Activated CD4-positive, alpha-beta T cell treated with anti-CD3 and anti-CD28 coated beads for 36 hours (primary cell): ENCODE results near the gene RUSF1. TPM values are rescaled to one million over a fixed set of nuclear protein-coding genes. Genes with fewer than 3 reads are reported as not detected.
"Not testable (repeated sequence)": the region's sequence is repeated elsewhere in the genome, so short reads cannot be mapped to it uniquely, and the experiment has no call there.

ENCODE experiments used
- ATAC-seq: fragments of 200-7000 bp; cut with Tn5 transposase; one replicate; pipeline ENCODE4 v1.10.0; 2021; ENCODE audit warnings: mild to moderate bottlenecking, moderate library complexity
- CTCF ChIA-PET: fragments of 350-600 bp; sonication (Branson Sonifier 250); formaldehyde crosslinking; loops from one replicate; lab custom pipeline; 2021; ENCODE audit warnings: antibody characterized with exemption; lab: Charles Lee
- POLR2A ChIA-PET: fragments of 350-600 bp; sonication (Branson Sonifier 250); formaldehyde crosslinking; loops from one replicate; lab custom pipeline; 2021; ENCODE audit warnings: antibody characterized with exemption, inconsistent platforms; lab: Charles Lee
- DNase-seq: peaks from one replicate; pipeline ENCODE4 v3.0.0-alpha.2; 2020
- H3K27ac Mint-ChIP-seq: one replicate; pipeline ENCODE4 v1.8.0; 2021; ENCODE audit warnings: mixed read lengths
- H3K27me3 Mint-ChIP-seq: one replicate; pipeline ENCODE4 v1.8.0; 2021; ENCODE audit warnings: mixed read lengths
- H3K36me3 Mint-ChIP-seq: one replicate; pipeline ENCODE4 v1.8.0; 2021; ENCODE audit warnings: low read depth, mixed read lengths
- H3K4me1 Mint-ChIP-seq: one replicate; pipeline ENCODE4 v1.8.0; 2021; ENCODE audit warnings: mixed read lengths
- H3K4me3 Mint-ChIP-seq: one replicate; pipeline ENCODE4 v1.8.0; 2021; ENCODE audit warnings: mild to moderate bottlenecking, moderate library complexity, mixed read lengths
- H3K9me3 Mint-ChIP-seq: one replicate; pipeline ENCODE4 v1.8.0; 2021; ENCODE audit warnings: low read depth, mixed read lengths
- intact Hi-C, 2 experiments: fragments of 100-400 bp; cut with DNase I in 1 of 2; cut with micrococcal nuclease in 1 of 2; formaldehyde crosslinking; loops; one replicate each; pipeline versions ENCODE4 v1.14.2 to v1.15.1; 2022 to 2024; cut with DNase I, micrococcal nuclease
- total RNA-seq, 2 experiments: library from RNA; stranded (reverse); gene quantifications; one replicate each; pipeline ENCODE4 v1.2.3, GENCODE V29; 2021

Gene RUSF1
- total RNA-seq, 2 experiments from 2014 or later = 36.3 to 37.7 TPM

GRCh38 chr16:31458073-31458843 lies 49.9 kb downstream of the RUSF1 start:
- no peaks in the 10 kb centered on the region for H3K27me3 Mint-ChIP-seq
- POLR2A ChIA-PET = interaction anchor here (0.6 to 2.3 kb wide), 6 partner anchors 19 to 419 kb away, joined by 3 to 11 read pairs (median 5); partner anchors contain the start of gene FUS
- peaks cover 50% of the 10 kb centered on the region for H3K4me1 Mint-ChIP-seq
- intact Hi-C loops = loop anchor here (1.0 to 5.0 kb wide), 5 partner anchors 49 to 807 kb away; partner anchors contain the start of genes BCKDK (in 1 of the 2), PRR14 (in 1 of the 2) and RUSF1 (in 1 of the 2)
- ATAC-seq = no peak
- DNase-seq = peak; percentile 69
- no peaks in the 10 kb centered on the region for H3K9me3 Mint-ChIP-seq
- CTCF ChIA-PET = interaction anchor here (0.6 to 6.2 kb wide), 11 partner anchors 10 to 435 kb away, joined by 3 to 35 read pairs (median 5); partner anchors contain the start of genes PYDC1, ZNF267 and ZNF843
- H3K27ac Mint-ChIP-seq = peak overlapping the region; percentile 94
- H3K4me3 Mint-ChIP-seq = peak overlapping the region; percentile 85
- H3K36me3 Mint-ChIP-seq = peaks cover 27% of the 10 kb centered on the region

GRCh38 chr16:31456988-31457360 lies 51.2 kb downstream of the RUSF1 start:
- no peak for DNase-seq
- ATAC-seq = no peak
- POLR2A ChIA-PET = interaction anchor here (0.6 kb wide), 1 partner anchor 258 kb away, joined by 3 read pairs; no protein-coding TSS in a partner anchor
- Mint-ChIP-seq H3K4me1 (peaks cover 52% of the 10 kb centered on the region), H3K9me3 (no peaks in the 10 kb centered on the region), H3K27ac (no peak overlapping the region), H3K4me3 (peak overlapping the region; percentile 85), H3K36me3 (peaks cover 25% of the 10 kb centered on the region), H3K27me3 (no peaks in the 10 kb centered on the region)
- CTCF ChIA-PET = interaction anchor here (1.2 to 6.2 kb wide), 3 partner anchors 13 to 412 kb away, joined by 3 to 35 read pairs (median 5); partner anchors contain the start of gene ZNF843
- intact Hi-C loops = loop anchor here in 1 of 2 experiments (5.0 kb wide), 2 partner anchors 50 to 240 kb away; partner anchors contain the start of gene RUSF1

- no peaks in the 10 kb centered on the region for H3K27me3 Mint-ChIP-seq
- DNase-seq = peak; percentile 50
- H3K4me3 Mint-ChIP-seq = peak overlapping the region; percentile 52
- ChIA-PET CTCF (interaction anchor here (0.5 to 6.2 kb wide), 7 partner anchors 12 to 313 kb away, joined by 3 to 35 read pairs (median 3); partner anchors contain the start of gene ZNF843), POLR2A (interaction anchor here (0.5 to 1.0 kb wide), 3 partner anchors 11 to 495 kb away, joined by 3 to 10 read pairs (median 4); partner anchors contain the start of gene PYCARD)
- peak overlapping the region; percentile 58 for H3K27ac Mint-ChIP-seq
- no peaks in the 10 kb centered on the region for H3K9me3 Mint-ChIP-seq
- intact Hi-C loops = loop anchor here in 1 of 2 experiments (5.0 kb wide), 2 partner anchors 52 to 242 kb away; partner anchors contain the start of gene RUSF1
- H3K36me3 Mint-ChIP-seq = peaks cover 27% of the 10 kb centered on the region
- ATAC-seq = no peak
- H3K4me1 Mint-ChIP-seq = peaks cover 52% of the 10 kb centered on the region
These were observed 52.4 kb downstream of the RUSF1 start for GRCh38 chr16:31455601-31456314.

- POLR2A ChIA-PET = no interaction called here
- intact Hi-C loops = no loop called here
- Mint-ChIP-seq H3K4me3 (no peak overlapping the region), H3K27me3 (no peaks in the 10 kb centered on the region), H3K27ac (peak overlapping the region; percentile 48), H3K9me3 (no peaks in the 10 kb centered on the region), H3K36me3 (peaks cover 24% of the 10 kb centered on the region), H3K4me1 (peaks cover 44% of the 10 kb centered on the region)
- CTCF ChIA-PET = interaction anchor here (0.7 to 6.2 kb wide), 2 partner anchors 10 to 23 kb away, joined by 3 to 35 read pairs; partner anchors contain the start of gene ZNF843
- no peak for DNase-seq
- ATAC-seq = no peak
These were observed 54.7 kb downstream of the RUSF1 start for GRCh38 chr16:31453255-31454204.

GRCh38 chr16:31452631-31453106 lies 55.5 kb downstream of the RUSF1 start:
- CTCF ChIA-PET = interaction anchor here (0.7 kb wide), 1 partner anchor 24 kb away, joined by 3 read pairs; no protein-coding TSS in a partner anchor
- Mint-ChIP-seq H3K4me1 (peaks cover 38% of the 10 kb centered on the region), H3K27ac (no peak overlapping the region), H3K27me3 (no peaks in the 10 kb centered on the region), H3K36me3 (peaks cover 17% of the 10 kb centered on the region), H3K4me3 (no peak overlapping the region), H3K9me3 (no peaks in the 10 kb centered on the region)
- intact Hi-C loops = no loop called here
- DNase-seq = no peak
- no peak for ATAC-seq
- POLR2A ChIA-PET = no interaction called here

GRCh38 chr16:31451681-31452351 lies 56.4 kb downstream of the RUSF1 start:
- peak; percentile 62 for ATAC-seq
- POLR2A ChIA-PET = no interaction called here
- H3K9me3 Mint-ChIP-seq = no peaks in the 10 kb centered on the region
- H3K36me3 Mint-ChIP-seq = peaks cover 11% of the 10 kb centered on the region
- no peaks in the 10 kb centered on the region for H3K27me3 Mint-ChIP-seq
- no peak overlapping the region for H3K4me3 Mint-ChIP-seq
- CTCF ChIA-PET = interaction anchor here (0.6 to 1.4 kb wide), 4 partner anchors 9 to 299 kb away, joined by 3 to 5 read pairs (median 4); no protein-coding TSS in a partner anchor
- DNase-seq = peak; percentile 47
- H3K27ac Mint-ChIP-seq = no peak overlapping the region
- peaks cover 32% of the 10 kb centered on the region for H3K4me1 Mint-ChIP-seq
- intact Hi-C loops = no loop called here

- intact Hi-C loops = no loop called here
- H3K27ac Mint-ChIP-seq = no peak overlapping the region
- CTCF ChIA-PET = interaction anchor here (0.6 to 1.4 kb wide), 3 partner anchors 9 to 157 kb away, joined by 3 to 5 read pairs (median 4); no protein-coding TSS in a partner anchor
These were observed 57.0 kb downstream of the RUSF1 start for GRCh38 chr16:31451201-31451600.

GRCh38 chr16:31445931-31446330 lies 62.3 kb downstream of the RUSF1 start:
- POLR2A ChIA-PET, H3K4me3 Mint-ChIP-seq, H3K36me3 Mint-ChIP-seq, H3K27ac Mint-ChIP-seq, H3K27me3 Mint-ChIP-seq, ATAC-seq, DNase-seq, intact Hi-C loops, H3K4me1 Mint-ChIP-seq, H3K9me3 Mint-ChIP-seq: not testable (repeated sequence)
- CTCF ChIA-PET = interaction anchor here (0.6 kb wide), 2 partner anchors 14 to 315 kb away, joined by 3 read pairs; no protein-coding TSS in a partner anchor

More at GRCh38 chr16:31451201-31451600, 57.0 kb downstream of the RUSF1 start:
- H3K4me3 Mint-ChIP-seq = no peak overlapping the region
- H3K4me1 Mint-ChIP-seq = peaks cover 30% of the 10 kb centered on the region
- DNase-seq (no peak), ATAC-seq (no peak)
- H3K36me3 Mint-ChIP-seq = peaks cover 9% of the 10 kb centered on the region
- no peaks in the 10 kb centered on the region for H3K9me3 Mint-ChIP-seq
- POLR2A ChIA-PET = no interaction called here
- no peaks in the 10 kb centered on the region for H3K27me3 Mint-ChIP-seq

GRCh38 chr16:31441956-31442355 lies 66.2 kb downstream of the RUSF1 start:
- peak overlapping the region; percentile 20 for H3K27ac Mint-ChIP-seq
- peaks cover 18% of the 10 kb centered on the region for H3K4me1 Mint-ChIP-seq
- CTCF ChIA-PET = interaction anchor here (0.6 to 3.1 kb wide), 8 partner anchors 9 to 281 kb away, joined by 3 to 35 read pairs (median 4); partner anchors contain the start of genes ARMC5 and PYCARD
- no peak for DNase-seq
- intact Hi-C loops = loop anchor here (1.0 to 5.0 kb wide), 5 partner anchors 56 to 485 kb away; partner anchors contain the start of genes BCKDK (in 1 of the 2), PYCARD (in 1 of the 2) and SETD1A (in 1 of the 2)
- ATAC-seq = no peak
- POLR2A ChIA-PET = interaction anchor here (1.0 kb wide), 1 partner anchor 456 kb away, joined by 3 read pairs; no protein-coding TSS in a partner anchor
- H3K4me3 Mint-ChIP-seq = peak overlapping the region; percentile 58
- no peaks in the 10 kb centered on the region for H3K36me3 Mint-ChIP-seq
- peaks cover 2% of the 10 kb centered on the region for H3K27me3 Mint-ChIP-seq
- no peaks in the 10 kb centered on the region for H3K9me3 Mint-ChIP-seq
